PFSK-1 (cell line): ENCODE measurements around the gene CMIP.

Experiments used
- FOXP2 ChIP-seq: optimal IDR thresholded peaks from 2 replicates; pipeline ENCODE3; 2011; ENCODE audit warnings: borderline replicate concordance, control low read depth, inconsistent platforms; ENCODE audit not compliant: insufficient read depth; ENCODE audit errors: extremely low read length, extremely low read depth
- POLR2AphosphoS5 ChIP-seq: IDR thresholded peaks from 2 replicates; pipeline ENCODE4 v1.6.1; 2012; ENCODE audit warnings: low read depth, mild to moderate bottlenecking, control low read depth, low read length, moderate library complexity
- SIN3A ChIP-seq: IDR thresholded peaks from 2 replicates; pipeline ENCODE4 v1.6.1; 2012; ENCODE audit warnings: mild to moderate bottlenecking, low read length, moderate library complexity, borderline replicate concordance; ENCODE audit not compliant: insufficient read depth
- TAF1 ChIP-seq: IDR thresholded peaks from 2 replicates; pipeline ENCODE4 v1.6.1; 2012; ENCODE audit warnings: low read length, control low read depth, borderline replicate concordance; ENCODE audit not compliant: insufficient read depth
- TF ChIP-seq, protein P1 (sequence below), 2 experiments: IDR thresholded peaks; 2 replicates each; pipeline versions ENCODE4 v1.6.1 to v1.8.0; 2011 to 2012; ENCODE audit warnings: low read depth in 2 of 2, low read length in 2 of 2, control low read depth in 1 of 2, inconsistent platforms in 1 of 2, mild to moderate bottlenecking in 1 of 2, moderate library complexity in 1 of 2; ENCODE audit not compliant: insufficient read depth in 1 of 2

Gene CMIP

DNA sequence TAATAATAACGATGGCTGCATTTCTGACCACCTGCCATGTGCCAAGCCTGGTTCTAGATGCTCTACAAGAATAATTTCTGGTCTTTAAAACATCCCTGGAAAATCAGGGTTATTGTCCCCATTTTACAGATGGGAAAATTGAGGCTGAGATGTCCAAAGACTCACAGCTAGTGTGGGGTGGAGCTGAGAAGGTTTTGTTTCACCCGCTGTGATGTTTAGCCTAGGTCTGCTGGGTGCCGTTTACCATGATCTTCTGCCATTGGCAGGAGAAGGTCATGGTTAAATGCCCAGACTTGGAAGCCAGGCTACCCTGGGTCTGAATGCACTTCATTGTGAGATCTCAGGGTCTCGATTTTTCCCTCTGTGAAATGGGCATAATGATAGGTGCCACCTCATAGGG, 175.4 kb downstream of the CMIP start:
- TF ChIP-seq POLR2AphosphoS5 (no peak), SIN3A (no peak), TAF1 (no peak), FOXP2 (no peak)
- TF ChIP-seq, protein P1, sequence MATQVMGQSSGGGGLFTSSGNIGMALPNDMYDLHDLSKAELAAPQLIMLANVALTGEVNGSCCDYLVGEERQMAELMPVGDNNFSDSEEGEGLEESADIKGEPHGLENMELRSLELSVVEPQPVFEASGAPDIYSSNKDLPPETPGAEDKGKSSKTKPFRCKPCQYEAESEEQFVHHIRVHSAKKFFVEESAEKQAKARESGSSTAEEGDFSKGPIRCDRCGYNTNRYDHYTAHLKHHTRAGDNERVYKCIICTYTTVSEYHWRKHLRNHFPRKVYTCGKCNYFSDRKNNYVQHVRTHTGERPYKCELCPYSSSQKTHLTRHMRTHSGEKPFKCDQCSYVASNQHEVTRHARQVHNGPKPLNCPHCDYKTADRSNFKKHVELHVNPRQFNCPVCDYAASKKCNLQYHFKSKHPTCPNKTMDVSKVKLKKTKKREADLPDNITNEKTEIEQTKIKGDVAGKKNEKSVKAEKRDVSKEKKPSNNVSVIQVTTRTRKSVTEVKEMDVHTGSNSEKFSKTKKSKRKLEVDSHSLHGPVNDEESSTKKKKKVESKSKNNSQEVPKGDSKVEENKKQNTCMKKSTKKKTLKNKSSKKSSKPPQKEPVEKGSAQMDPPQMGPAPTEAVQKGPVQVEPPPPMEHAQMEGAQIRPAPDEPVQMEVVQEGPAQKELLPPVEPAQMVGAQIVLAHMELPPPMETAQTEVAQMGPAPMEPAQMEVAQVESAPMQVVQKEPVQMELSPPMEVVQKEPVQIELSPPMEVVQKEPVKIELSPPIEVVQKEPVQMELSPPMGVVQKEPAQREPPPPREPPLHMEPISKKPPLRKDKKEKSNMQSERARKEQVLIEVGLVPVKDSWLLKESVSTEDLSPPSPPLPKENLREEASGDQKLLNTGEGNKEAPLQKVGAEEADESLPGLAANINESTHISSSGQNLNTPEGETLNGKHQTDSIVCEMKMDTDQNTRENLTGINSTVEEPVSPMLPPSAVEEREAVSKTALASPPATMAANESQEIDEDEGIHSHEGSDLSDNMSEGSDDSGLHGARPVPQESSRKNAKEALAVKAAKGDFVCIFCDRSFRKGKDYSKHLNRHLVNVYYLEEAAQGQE (IDR thresholded peaks at IDR 0.05; ENCODE audit: insufficient read depth in 1 of 2, low read depth in 2 of 2, low read length in 2 of 2) = no peak

DNA sequence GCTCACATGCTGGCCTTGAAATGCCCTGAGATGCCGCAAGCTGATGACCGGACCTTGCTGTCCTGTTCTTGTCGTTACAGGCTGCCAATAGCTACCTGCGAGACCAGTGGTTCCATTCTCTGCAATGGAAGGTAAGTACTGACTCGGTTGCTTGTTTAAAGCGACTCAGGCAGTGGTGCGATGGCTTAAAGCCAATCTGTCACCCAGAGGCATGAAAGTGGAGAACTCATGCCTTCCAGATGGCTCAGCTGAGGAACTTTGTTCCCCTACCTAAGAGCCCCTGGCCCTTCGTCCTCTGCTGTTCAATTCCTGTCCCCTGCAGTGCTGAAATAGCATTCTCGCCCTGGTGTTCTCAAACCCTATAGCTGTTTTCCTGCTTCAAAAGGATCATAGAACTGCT, 176.2 kb downstream of the CMIP start:
- no peak for TF ChIP-seq SIN3A
- TF ChIP-seq FOXP2 = no peak
- TF ChIP-seq, protein P1 (IDR thresholded peaks at IDR 0.05; ENCODE audit: insufficient read depth in 1 of 2, low read depth in 2 of 2, low read length in 2 of 2) = no peak
- no peak for TF ChIP-seq TAF1
- no peak for TF ChIP-seq POLR2AphosphoS5

DNA sequence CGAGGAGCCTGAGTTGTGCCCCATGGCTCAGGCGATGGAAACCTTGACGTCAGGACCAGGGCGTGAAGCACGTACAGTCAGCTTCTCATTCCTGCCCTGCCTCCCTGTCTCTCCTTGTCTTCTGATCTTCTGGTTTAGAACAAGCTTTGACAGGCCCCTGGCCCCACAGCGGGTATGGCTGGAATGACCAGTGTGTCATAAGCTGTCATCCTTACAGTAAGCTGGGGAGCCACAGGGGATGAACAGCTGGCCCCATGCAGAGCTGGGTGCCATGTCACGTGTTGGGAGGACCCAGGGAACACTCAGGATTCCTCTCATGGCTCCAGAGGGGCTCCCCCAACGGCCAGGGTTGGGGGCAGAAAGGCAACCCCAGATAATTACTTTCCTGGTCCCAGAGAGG, 176.9 kb downstream of the CMIP start:
- TF ChIP-seq TAF1 (no peak), SIN3A (no peak), POLR2AphosphoS5 (no peak), FOXP2 (no peak)
- TF ChIP-seq, protein P1 (IDR thresholded peaks at IDR 0.05; ENCODE audit: insufficient read depth in 1 of 2, low read depth in 2 of 2, low read length in 2 of 2) = no peak

DNA sequence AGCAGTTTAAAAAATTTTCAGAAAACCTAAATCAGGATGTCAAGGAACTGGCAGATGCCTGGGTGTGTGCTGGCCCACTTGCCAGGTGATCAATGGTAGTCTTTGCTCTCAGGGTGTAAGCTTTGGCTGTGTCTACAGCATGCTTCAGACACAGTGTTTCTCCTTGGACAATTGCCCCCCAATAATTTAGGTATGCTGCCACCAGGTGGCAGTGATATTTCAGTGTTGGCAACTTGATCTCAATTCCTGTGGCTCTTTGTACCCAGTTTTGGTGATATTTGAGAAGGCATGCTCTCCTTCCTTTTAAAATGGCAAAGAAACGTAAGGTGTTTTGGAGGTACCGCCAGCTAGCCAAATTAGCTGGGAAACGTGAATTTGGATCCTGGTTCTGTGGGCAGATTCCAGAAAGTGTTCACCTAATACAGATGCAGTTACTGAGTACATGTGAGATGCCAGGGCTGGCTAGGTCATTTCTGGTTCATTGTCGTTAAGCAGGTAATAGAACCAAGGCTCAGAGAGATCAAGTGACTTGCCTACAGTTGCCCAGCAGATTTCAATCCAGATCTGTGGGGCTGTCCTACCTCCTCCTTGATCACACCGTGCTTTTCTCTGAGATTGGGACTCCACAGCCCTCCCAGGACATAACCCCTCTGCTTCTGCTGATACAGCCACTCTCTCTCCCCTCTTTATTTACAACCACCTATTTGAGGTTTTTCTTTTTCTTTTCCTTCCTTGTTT, 178.9 kb downstream of the CMIP start:
- TF ChIP-seq, protein P1 (IDR thresholded peaks at IDR 0.05; ENCODE audit: insufficient read depth in 1 of 2, low read depth in 2 of 2, low read length in 2 of 2) = no peak
- TF ChIP-seq POLR2AphosphoS5 = no peak
- TF ChIP-seq FOXP2 = no peak
- no peak for TF ChIP-seq TAF1
- TF ChIP-seq SIN3A = no peak

DNA sequence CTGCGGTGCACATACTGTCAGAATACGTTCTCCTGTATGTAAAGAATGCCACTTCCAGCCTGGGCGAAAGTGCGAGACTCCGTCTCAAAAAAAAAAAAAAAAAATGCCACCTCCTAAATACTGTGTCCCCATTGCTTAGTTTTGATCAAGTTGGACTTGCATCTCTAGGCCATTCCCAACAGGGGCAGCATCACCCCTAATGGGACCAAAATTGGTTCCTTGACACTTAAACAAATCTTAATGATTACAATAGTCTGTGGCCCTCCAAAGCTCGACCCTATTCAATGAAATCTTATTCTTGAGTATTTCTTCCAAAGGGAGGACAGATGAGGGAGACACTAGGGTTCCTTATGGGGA, 179.8 kb downstream of the CMIP start:
- TF ChIP-seq, protein P1 (IDR thresholded peaks at IDR 0.05; ENCODE audit: insufficient read depth in 1 of 2, low read depth in 2 of 2, low read length in 2 of 2) = no peak
- TF ChIP-seq FOXP2 = no peak
